ENCODE results near the gene MAPRE3. TPM values are rescaled to one million over a fixed set of nuclear protein-coding genes. Genes with fewer than 3 reads are reported as not detected.
A peak's percentile ranks its signal among the peaks of the same experiment; 100 is the strongest.

MAPRE3 gene
- total RNA-seq, 1 experiment from 2014 or later, result 4.6 TPM

DNA sequence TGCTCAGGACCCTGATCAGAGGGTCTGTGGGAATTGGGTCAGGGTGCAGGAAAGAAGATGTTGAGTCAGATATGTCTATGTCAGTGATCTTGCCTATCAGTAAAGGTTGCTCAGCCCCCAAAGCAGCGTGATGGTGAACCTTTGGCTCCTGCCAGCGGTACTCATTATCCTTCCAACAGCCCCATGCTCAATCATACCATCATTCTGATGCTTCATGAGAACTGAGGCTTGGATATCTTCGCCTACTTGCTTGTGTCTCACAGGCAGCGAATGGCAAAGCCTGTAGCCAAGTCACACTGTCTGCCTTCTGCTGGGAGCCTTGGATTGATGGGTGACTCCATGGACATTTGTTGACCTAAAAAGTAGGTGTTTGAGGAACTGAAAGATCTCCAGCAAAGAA is 43.3 kb downstream of the MAPRE3 start:
- DNase-seq (ENCODE audit: low read depth), result no peak

DNA sequence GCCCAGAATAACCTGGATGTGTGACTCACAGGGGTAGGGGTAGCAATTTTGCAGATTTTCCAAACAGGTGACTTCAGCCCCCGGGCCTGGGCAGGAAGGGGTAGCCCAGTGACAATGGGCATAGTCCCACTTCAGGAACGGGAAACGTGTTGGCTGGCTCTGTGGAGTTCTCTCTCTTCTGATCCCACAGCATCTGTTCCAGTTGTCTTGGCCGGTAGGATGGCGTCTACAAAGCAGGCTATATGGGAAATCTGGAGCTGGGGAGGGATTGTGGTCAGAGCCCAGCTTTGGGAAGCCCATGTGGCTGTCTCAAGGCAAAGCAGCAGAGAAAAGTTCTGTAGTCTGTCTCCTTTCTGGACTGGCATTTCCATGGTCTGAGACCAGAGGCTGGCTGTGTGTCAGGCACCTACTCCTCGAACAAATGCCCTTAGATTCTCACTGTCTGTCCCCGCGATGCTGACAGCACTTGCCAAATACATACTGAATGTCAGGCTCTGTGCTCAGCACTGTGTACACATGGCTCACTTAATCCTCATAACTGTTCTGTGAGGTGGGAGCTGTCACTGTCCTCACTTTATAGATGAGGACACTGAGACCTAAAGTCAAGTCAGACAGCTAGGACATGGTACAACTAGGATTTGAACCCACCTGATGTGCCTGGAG is 44.5 kb downstream of the MAPRE3 start:
- DNase-seq (ENCODE audit: low read depth), result no peak

DNA sequence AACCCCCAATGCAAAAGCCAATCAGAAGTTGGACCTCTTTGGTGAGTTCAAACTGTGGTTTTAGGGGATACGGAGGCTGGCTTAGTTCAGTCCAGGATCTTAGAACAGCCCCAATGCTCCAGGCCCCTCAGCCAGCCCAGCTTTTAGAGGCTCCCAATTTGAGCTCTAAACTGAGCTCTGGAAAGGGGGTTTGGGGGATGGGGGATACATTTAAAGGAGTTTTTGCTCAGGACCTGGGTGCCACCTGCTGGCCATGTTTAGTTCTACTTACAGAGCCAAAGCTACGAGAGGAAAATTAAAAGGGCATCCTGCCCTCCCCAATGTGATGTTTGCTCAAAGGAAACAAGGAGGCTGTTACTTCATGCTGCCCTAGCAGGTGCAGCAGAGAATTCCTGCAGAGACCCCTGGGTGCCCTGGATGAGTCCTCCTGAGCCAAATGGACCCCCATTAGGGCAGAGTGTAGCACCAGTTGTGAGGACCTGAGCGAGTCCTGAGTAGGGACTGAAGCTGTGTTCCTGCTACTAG is 46.4 kb downstream of the MAPRE3 start:
- DNase-seq (ENCODE audit: low read depth), result peak; percentile 75

DNA sequence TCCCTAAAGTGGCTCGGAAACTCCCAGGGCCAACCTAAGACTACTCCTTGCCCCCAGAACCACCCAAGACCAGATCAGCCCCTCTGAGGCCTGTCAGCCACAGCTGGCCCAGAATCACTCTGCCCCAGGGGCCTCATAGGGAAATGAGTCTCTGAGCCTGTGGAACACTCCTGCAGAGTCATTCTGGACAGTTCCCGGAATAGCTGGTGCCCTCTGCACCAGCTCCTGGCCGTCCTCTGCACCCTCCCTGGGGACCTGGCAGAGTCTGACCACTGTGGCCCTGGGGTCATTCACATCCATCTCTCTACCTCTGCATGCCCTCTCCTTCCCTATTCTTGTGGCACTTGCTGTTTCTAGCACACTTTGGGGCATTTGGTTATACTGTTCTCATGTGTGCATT is 47.7 kb downstream of the MAPRE3 start:
- no peak for DNase-seq (ENCODE audit: low read depth)

DNA sequence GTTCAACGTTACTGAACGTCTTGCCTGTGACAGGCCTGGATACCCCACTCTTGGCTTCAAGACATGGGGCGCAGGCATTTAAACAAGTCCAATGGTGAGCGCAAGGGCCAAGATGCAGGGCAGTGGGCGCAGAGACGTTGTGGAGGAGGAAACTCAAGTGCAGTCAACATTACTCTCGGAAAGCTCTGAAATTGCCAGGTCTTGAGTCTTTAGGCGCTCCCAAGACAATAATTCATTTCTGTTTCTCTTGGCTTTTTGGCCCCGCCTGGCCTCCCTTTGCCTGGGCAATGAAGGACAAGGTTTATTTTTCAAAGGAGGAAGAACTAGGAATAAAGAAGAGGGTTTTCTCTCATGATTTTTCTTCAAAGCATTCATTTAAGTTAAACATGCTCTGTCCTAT is 49.0 kb downstream of the MAPRE3 start:
- DNase-seq (ENCODE audit: low read depth), result no peak

DNA sequence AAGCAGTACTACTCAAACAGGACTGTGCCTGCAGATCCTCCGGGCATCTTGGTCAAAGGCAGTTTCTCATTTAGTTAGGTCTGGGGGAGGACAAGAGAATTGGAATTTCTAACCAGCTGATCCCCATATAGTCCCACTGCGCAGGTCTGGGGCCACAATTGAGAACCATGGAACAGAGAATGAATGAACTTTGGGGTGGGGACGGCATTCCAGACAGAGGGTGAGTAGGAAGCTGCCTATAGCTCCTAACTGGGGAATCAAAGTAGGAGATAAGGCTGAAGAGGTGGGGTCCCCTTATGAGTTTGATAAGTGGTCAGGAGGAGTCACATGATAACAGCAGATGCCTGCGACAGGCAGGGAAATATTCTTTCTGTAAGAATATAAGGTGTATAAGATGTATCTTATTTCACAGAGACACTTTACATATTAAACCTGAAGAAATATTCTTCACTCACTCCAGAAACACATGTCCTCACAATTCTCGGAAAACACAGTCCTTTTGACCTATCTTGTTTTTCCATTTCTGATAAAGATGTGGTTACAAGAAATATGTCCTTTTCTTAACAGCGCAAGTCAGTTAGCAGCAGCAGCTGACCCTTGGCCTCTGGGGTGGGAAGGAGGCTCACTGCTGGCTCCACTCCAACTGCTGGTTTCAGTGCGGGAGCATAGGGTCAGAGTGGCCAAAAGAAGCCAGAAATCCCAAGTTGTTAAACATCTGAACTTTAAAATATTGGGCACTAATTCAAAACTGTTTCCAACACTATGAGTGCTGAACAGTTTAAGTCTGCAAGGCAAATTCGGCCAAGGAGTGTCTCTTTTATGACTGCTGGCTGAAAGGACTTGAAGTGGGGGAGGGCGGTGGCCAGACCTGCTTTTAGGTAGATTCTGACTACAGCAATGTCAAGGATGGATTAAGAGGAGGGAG is 49.8 kb downstream of the MAPRE3 start:
- DNase-seq (ENCODE audit: low read depth), result no peak

DNA sequence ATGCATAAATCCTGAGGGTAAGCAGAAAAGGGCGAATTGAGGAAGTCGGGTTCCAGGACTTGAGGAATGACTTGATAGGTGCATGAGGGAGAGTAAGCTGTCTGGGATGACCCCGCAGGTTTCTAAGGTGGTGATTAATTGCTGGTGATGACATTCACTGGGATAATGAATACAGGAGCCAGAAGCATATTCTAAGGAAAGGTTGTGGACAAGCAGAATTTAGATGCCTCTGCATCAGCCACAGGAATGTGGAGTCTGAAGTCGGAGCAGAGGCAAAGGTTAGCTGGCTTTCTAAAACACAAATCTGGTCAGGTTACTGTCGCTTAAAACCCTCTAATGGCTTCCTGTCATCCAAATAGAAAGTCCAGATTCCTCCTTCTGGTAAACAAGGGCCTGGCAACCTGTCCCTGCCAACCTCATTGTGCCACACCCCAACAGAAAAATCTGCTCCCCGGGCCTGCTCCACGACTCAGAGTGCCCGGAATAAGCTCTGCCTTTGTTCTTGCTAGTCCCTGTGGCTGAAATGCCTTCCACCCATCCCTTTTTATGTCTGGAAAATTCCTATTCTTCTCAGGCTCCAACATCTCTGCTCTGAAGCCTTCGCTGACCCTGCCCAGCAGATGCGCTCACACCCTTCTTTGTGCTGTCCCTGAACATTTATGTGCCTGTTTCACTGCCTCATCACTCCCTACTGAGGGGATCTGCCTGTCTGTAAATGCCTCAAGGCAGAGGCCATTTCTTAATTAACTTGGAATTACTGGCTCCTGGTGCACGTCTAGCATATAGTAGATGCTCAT is 51.0 kb downstream of the MAPRE3 start:
- DNase-seq (ENCODE audit: low read depth), result no peak

DNA sequence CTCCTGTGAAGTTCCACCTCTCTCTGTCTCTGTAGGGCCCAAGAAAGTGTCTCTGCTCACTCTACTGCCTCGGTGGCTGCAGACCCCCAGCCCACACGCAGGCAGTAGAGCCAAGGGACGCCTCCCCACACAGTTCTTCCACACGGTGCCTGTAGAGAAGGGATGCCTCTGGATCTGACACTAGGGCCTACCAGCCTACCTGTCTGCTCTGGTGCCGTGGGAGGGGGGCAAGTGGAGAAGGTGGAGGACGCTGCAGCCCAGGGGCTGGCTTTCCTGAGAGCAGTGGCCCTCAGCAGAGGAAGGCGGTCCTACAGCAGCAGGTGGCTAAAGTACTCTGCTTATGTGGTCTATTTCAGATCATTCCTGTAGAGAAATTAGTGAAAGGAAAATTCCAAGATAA is 53.3 kb downstream of the MAPRE3 start:
- DNase-seq (ENCODE audit: low read depth), result no peak

DNA sequence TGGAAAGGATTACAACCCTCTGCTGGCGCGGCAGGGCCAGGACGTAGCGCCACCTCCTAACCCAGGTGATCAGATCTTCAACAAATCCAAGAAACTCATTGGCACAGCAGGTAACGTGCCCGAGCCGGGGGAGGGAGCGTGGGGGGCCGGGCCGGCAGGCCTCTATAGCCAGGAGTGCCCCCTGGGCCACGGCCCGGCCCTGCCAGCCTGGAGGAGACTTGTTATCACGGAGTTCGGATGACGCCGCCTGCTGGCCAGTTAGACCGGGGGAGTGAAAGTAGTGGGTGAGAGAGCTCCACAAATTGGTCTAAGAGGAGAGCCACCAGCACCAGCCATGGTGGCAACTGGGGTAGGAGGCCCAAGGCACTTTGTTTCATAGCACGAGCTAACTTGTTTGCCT is 53.8 kb downstream of the MAPRE3 start:
- DNase-seq (ENCODE audit: low read depth), result peak; percentile 37

DNA sequence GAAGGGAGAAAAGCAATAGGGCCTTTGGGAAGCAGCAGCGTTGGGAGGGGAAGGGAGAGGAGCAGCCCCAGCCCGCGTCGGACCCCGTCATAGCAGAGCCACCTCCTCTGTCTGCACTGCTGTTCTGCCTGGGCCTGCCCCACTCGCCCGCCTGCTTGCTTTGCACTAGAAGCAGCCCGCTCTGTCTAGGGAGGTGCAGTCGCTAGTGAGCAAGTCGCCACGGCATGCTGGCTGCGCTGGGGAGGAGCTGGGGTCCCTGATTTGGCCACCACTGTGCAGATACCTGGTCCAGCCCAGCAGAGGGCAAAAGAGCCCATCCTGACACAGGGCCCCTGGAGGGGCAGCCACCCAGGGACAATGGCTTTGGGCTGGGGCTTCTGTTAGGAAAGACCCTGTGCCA is 54.4 kb downstream of the MAPRE3 start:
- no peak for DNase-seq (ENCODE audit: low read depth)

DNA sequence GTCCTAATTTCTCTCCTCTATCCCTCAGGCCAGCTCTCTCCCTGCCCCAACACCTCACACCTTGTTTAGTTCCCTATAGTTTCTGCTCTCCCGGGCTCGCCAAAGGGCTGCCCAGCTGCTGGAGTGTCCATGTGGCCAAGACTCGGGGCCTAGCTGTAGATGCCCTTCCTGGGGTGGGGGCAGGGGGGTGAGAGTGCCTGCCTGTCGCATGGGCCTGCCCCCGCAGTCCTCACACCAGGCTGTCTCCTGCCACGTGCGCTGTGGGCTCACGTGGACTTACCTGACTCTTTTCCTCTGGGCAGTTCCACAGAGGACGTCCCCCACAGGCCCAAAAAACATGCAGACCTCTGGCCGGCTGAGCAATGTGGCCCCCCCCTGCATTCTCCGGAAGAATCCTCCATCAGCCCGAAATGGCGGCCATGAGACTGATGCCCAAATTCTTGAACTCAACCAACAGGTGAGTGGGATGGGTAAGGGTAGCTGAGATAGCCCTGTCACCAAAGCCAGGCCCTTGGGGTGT is 54.9 kb downstream of the MAPRE3 start:
- no peak for DNase-seq (ENCODE audit: low read depth)

DNA sequence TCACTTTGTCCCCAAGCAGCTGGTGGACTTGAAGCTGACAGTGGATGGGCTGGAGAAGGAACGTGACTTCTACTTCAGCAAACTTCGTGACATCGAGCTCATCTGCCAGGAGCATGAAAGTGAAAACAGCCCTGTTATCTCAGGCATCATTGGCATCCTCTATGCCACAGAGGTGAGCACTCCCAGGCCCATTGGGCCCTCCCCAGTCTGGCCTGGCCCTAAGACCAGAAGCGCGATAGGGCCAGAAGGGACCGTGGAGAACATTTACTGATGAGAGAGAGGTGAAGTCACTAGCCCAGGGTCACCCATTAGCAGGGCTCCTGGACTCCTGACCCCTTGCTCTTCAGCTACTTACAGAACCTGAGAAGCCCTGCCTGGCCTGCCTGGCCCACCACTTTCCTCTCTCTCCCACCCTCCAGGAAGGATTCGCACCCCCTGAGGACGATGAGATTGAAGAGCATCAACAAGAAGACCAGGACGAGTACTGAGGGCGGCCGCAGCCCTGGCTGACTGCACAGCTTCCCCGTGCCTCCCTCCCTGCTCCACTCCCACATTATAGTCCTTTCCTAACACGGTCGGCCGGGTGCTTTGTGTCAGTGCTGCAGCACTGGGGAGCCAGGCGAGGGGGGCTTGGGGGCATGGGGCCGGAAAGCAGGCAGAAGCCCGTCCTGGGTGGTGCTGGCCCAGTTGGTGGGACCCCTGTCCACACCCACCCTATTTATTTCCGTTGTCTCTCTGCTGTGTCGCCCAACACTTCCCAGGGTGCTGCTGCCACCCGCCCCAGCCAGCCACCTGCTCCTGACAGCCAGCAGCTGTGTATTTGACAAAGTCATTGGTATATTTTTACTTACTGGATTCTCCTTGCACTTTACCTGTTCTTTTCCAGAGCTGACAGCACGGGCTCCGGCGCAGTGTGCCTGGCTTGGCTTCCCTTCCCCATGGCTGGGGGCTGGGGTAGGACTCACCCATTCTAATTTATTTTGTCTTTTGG is 55.7 kb downstream of the MAPRE3 start:
- DNase-seq (ENCODE audit: low read depth), result no peak

DNA sequence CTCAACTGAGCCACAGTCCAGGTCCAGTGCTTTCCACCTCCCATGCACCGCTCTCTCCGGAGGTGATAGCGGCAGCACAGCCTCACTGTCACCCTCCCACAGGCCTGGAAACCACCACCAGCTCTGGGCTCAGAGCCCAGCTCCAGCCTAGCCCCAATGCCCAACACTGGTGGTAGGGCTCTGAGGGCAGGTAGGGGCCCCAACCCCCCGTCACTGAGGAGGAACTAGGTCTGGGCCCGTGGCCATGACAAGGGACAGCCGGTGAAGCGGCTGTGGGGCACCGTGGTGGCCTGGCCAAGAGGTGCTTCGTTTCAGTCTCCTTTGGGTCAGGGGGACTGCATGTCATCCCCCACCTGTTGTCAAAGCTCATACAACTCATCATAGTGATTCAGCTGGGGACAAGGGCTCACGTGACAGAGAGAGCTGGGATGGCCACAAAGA is 56.8 kb downstream of the MAPRE3 start:
- no peak for DNase-seq (ENCODE audit: low read depth)

DNA sequence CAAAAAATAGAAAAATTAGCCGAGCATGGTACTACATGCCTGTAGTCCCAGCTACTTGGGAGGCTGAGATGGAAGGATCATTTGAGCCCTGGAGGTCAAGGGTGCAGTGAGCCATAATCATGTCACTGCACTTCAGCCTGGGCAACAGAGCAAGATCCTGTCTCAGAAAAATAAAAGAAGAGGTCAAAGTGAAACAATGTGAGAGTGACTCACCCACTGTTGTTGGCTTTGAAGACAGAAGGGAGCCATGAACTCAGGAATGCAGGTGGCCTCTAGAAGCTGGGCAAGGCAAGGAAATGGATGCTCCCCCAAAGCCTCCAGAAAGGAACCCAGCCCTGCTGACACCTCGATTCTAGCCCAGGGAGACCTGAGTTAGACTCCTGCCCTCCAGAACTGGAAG is 58.6 kb downstream of the MAPRE3 start:
- no peak for DNase-seq (ENCODE audit: low read depth)

DNA sequence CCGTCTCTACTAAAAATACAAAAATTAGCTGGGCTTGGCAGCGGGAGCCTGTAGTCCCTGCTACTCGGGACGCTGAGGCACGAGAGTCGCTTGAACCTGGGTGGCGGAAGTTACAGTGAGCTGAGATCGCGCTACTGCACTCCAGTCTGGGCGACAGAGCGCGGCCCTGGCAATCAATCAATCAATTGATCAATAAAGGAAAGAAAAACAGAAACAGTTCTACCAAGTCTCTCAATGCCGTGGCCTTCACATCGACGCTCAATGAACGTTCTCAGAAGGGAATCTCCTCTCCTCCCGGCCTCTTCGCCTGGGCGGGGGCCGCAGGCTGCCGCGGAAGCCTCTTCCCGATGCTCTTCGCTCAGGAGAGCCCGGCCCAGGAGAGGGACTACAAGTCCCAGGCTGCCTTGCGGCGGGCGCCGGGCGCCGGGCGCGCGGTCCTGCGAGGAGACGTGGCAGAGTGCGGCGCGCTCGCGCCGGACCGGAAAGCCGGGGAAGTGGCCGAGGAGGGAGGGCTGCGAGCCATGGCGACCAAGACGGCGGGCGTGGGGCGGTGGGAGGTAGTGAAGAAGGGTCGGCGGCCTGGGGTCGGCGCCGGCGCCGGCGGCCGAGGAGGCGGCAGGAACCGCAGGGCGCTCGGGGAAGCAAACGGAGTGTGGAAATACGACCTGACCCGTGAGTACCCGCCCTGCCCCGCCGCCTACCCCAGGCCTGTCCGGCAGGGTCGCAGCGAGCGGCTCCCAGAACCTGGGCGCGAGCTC is 62.2 kb downstream of the MAPRE3 start, which contains the start of gene TMEM214:
TMEM214 (plus strand) TSS at position 471 of the 758 bp plus-strand sequence; CDS start at position 522, 51 bp downstream.
- DNase-seq (ENCODE audit: low read depth), result peak; percentile 91

DNA sequence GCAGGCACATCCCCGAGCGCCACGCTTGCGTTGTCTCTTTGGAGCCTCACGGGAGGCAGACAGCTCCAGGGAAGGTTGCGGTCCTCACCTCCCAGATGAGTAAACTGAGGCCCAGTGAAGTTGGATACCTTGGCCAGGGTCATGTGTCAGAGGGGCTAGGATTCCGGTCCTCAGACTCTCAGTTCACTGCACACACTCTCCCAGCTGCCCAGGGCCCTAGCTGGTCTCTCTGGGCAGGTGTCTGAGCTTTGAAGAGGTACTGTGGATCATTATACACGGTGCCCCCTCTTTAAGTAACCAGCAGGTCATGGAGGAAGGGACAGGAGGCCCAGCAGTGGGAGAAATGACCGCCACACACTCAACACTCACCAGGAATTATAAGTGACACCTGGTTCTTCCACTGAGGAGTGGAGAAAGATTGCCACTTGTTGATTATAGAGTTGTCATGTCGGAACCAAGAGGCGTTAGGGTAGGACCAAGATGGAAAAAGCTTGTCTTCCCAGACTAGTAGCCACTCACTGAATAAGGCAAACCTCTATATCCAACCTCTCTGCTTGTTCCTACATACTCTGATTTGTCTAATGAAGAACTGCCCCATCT is 62.9 kb downstream of the MAPRE3 start:
- no peak for DNase-seq (ENCODE audit: low read depth)

DNA sequence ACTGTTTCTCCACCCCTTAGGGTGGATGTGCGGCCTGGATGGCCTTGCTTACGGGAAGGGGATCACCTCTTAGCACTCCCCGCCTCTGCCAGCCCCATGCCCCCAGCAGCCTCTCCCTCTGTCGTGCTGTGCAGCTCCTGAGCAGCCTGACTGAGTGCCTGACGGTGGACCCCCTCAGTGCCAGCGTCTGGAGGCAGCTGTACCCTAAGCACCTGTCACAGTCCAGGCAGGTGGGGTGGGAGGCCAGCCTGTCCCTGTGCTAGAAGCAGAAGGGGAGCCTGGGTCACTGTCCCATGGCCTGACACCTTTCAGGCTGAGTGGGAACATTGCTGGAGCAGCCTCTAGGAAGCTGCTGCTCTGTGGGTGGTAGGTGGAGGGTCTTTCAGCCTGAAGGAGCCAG is 67.6 kb downstream of the MAPRE3 start:
- no peak for DNase-seq (ENCODE audit: low read depth)

DNA sequence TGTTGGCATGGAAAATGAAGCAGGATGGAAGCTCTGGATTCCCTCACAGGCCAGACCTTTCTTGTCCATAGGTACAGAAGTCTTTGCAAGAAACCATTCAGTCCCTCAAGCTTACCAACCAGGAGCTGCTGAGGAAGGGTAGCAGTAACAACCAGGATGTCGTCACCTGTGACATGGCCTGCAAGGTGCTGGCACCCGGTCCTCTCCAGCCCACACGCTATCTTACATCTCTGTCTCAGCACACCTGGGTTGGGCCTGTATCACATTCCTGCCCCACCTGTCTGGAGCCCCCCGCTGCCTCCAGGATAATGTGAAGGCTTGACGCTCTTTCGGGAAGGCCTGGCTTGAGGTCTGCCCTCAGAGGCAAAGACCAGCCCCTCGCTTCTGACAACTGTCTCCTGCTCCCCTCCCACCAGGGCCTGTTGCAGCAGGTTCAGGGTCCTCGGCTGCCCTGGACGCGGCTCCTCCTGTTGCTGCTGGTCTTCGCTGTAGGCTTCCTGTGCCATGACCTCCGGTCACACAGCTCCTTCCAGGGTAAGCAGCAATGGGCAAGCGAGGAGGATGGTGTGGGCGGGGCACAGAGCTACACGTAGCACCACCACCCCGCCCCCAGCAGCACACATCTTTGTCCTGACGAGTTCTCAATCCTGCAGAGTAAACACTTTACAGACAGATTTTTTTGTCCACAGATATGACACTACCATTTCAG is 68.3 kb downstream of the MAPRE3 start:
- no peak for DNase-seq (ENCODE audit: low read depth)

DNA sequence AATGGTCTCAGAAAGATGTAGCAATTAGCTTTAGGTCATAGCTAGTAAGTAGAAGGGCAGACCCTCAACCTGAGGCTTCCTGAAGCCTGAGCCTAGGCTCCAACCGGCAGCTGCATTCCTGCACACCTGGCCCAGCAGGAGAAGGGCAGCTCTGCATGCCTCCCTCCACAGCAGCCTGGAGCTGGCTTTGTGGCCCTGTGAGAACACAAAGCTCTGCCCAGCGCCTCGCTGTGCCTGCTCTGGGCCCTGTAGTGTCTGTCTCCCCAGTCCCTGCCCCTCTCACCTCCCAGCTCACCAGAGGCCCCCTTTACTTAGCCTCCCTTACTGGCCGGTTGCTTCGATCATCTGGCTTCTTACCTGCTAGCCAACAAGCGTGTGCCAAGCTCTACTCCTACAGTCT is 69.0 kb downstream of the MAPRE3 start:
- no peak for DNase-seq (ENCODE audit: low read depth)
